NCI-H2227 (cell line): ENCODE results near the gene FECH.
"Not testable (repeated sequence)": the region's sequence is repeated elsewhere in the genome, so short reads cannot be mapped to it uniquely, and the experiment has no call there.

ENCODE experiments used
- DNase-seq: peaks from one replicate; lab custom pipeline; 2025; ENCODE audit not compliant: unreplicated experiment; lab: John Stamatoyannopoulos, UW

The FECH gene

GRCh38 chr18:57586251-57587049 is at the start of gene FECH:
Gene FECH, minus strand, starts transcription at chr18:57586702. Its CDS starts 82 bp downstream, at chr18:57586620.
- peak; percentile 69 for DNase-seq

- DNase-seq: no peak
These were observed 48.7 kb upstream of the FECH start for GRCh38 chr18:57635003-57635822.

GRCh38 chr18:57631697-57632096 is 45.2 kb upstream of the FECH start:
- no peak for DNase-seq

- no peak for DNase-seq
These were observed 44.5 kb upstream of the FECH start for GRCh38 chr18:57630754-57631595.

- peak; percentile 96 for DNase-seq
These were observed 43.7 kb upstream of the FECH start for GRCh38 chr18:57630002-57630753.

- DNase-seq: no peak
These were observed 42.9 kb upstream of the FECH start for GRCh38 chr18:57629422-57629821.

GRCh38 chr18:57627488-57627887 is 41.0 kb upstream of the FECH start:
- DNase-seq: no peak

DNA sequence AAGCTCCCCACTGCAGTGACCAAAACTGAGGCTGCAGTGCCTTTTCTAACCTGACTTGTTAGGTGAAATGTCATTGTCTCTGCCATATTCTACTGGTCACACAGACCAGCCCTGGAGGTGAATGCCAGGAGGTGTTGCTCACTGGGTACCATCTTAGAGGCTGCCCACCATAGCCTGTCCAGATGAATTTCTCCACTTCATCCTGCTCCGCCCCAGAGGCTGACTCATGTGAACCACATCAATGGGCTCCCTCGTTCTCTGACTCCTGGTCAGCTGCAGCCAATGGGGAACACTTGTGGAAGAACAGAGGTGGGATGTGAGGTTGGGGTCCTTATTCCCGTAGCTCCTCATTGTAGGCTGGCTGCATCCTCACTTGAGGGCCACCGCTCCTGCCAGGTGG is 38.5 kb upstream of the FECH start:
- DNase-seq: no peak

DNA sequence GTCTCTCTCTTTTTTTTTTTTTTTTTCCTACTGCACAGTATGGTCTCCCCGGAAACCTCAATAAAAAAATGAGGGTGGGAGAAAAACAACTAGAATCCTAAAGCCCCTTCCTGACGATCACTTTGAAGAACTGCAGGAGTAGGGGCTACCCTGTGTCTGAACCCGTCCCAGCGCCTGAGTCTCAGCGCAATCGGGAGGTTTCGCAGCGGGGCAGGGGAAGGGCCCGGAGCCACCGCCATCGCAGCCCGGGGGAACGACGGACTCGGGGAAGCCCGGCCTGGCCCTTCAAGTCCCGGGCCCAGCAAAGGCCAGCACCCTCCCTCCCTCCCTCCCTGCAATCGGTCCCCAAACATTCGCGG is 34.7 kb upstream of the FECH start:
- peak; percentile 48 for DNase-seq

GRCh38 chr18:57619876-57620275 is 33.4 kb upstream of the FECH start:
- DNase-seq: no peak

DNA sequence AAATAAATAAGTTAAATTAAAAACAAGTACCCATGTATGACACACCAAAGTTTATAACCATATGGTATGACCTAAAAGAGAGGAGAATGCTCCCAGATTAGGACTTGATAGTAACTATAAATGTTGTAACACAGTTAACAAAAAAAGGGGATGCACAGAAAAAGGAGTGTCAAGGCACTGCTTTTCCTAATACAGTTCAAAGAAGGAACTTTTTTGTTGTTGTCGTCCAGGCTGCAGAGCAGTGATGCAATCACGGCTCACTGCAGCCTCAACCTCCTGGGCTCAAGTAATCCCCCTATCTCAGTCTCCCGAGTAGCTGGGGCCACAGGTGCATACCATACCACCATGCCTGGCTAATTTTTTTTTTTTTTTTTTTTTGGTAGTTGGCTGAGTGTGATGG is 32.4 kb upstream of the FECH start:
- DNase-seq: no peak

- no peak for DNase-seq
These were observed 17.4 kb upstream of the FECH start for GRCh38 chr18:57603871-57604270.

- no peak for DNase-seq
These were observed 8.8 kb upstream of the FECH start for GRCh38 chr18:57595347-57595746.

- not testable (repeated sequence) for DNase-seq
These were observed 6.2 kb upstream of the FECH start for GRCh38 chr18:57592716-57593115.

DNA sequence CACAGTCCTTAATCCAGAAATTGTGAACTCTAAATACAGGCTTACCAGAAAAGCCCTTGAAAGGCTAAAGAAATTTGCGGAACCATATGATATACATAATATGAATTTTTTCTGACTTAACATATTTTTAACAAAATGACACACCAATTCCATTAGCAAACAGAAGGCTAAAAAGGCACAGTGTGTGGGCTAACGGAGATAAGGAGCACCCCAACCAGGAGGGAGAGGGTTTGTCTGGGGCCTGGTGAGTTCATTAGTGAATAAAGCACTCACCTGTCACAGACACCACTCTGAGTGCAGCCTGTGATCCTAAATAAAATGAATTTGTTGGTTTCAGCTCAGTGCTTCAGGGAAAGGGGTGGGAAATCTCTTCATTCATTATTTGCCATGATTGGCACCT is 2.7 kb upstream of the FECH start:
- DNase-seq: no peak

DNA sequence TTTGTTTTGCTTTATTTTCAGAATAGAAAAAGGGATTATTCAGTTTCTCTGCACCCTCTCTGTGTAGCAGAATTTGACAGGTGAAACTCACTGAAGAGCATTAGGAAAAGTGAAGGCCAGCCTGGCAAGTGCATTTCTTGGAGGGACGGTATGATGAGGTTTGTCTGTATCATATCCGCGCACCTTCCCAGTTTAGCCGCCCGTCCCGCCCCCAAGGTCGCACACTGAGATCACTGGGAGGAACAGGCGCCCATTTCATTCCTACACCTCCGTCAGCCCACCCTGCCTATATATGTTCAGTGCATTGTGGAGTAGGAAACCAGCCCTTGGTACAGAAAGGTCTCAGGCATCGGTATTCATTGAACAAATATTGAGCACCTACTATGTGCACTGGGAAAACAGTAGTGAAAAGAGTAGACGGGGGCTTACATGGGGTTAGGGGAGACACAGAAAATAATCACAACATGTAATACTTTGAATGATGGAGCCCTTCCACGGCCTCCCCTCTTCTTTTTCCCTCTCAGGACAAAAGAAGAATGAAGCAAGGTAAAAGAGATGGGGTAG is 678 bp upstream of the FECH start:
- no peak for DNase-seq

DNA sequence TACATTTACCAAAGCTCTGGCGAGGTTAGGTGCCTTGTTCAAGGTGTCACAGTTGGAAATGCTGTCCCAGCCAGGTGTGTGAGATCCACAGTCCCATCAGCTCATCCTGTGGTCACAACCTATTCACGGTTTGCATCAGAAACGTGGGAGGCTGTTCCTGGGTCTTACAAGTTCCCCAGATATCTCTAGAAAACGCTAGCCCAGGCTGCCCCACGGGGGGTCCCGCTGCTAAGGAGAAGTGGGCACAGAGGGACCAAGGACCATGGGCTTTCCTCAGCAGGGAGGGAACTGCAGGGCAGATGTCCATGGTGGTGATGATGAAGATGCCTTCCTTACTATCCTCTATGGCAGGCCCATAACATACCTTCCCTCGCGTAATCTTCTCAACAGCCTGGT is 649 bp downstream of the FECH start:
- DNase-seq: peak; percentile 33

GRCh38 chr18:57585421-57585820 is 1.1 kb downstream of the FECH start:
- no peak for DNase-seq

DNA sequence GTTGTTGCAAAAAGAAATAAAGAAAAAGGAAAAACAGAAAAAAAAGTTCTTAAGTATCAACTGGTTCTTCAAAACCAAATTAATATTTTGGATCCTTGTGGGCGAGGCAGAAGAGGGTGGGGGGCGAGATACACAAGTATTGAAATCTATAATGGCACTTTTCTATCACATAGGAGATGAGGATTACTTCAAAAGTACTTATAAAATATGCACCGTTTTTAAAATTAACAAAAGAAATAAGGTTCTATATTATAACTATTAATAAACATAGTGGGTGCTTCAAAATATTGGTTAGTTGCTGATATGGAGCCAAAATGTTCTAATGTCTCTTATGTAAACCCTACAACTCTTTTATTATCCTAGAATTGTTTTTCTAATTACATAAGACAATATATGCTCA is 2.1 kb downstream of the FECH start:
- DNase-seq: no peak

DNA sequence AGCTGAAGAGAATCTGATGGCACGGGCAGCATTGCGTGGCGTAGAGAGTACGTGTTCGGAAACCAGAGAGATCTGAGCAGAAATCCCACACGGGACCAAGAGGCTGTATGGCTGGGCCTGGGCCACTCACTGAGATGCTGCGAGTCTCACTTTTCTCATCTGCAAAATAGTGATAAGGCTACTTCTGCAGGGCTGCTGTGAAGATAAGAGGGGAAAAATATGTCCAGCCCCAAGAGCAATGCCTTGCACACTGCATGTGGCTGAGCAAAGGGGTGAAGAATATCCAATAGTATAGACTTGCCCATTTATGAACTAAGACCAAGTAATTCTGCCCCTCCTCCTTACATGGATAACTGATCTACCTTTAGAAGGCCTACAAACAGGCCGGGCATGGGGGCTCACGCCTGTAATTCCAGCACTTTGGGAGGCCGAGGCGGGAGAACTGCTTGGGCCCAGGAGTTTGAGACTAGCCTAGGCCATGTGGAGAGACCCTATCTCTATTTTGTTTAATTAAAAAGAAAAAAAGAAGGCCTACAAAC is 3.1 kb downstream of the FECH start:
- no peak for DNase-seq
